ENCODE data around the gene CYP2U1. TPM values are rescaled to one million over a fixed set of nuclear protein-coding genes. Genes with fewer than 3 reads are reported as not detected.

Gene CYP2U1
- total and polyA plus RNA-seq, 2 donors, result 8.9 to 16.4 TPM

DNA sequence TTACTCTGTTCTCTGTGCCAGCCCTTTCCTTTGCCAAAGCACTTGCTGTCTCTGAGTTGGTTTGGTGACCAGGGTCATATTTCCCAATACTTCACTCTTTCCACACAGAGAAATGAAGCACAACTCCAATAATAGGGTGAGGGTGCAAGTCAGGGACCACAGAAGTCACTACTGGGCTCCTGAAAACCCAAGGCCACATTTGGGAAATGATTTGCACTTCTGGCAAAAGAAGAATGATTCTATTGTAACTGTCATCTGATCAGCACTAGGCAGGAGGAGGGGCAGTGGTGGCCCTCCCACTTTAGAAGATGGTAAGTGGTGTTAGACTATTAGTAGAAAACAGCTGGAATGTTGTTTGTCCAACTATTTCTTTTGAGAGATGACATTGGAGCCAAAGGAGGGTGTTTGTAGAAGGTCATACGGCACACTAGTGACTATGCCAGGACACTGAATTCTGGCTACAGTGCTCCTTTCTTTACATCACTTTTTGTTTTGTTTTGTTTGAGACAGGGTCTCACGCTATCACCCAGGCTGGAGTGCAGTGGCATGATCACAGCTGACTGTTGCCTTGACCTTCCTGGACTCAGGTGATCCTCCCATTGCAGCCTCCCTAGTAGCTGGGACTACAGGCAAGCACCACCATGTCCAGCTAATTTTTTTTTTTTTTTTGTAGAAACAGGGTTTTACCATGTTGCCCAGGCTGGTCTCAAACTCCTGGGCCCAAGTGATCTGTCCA, 47.5 kb downstream of the CYP2U1 start:
- H3K4me1 ChIP-seq (ENCODE audit: insufficient read depth), result no peaks in the 10 kb centered on the region
- H3K36me3 ChIP-seq (ENCODE audit: insufficient read depth), result no peaks in the 10 kb centered on the region

DNA sequence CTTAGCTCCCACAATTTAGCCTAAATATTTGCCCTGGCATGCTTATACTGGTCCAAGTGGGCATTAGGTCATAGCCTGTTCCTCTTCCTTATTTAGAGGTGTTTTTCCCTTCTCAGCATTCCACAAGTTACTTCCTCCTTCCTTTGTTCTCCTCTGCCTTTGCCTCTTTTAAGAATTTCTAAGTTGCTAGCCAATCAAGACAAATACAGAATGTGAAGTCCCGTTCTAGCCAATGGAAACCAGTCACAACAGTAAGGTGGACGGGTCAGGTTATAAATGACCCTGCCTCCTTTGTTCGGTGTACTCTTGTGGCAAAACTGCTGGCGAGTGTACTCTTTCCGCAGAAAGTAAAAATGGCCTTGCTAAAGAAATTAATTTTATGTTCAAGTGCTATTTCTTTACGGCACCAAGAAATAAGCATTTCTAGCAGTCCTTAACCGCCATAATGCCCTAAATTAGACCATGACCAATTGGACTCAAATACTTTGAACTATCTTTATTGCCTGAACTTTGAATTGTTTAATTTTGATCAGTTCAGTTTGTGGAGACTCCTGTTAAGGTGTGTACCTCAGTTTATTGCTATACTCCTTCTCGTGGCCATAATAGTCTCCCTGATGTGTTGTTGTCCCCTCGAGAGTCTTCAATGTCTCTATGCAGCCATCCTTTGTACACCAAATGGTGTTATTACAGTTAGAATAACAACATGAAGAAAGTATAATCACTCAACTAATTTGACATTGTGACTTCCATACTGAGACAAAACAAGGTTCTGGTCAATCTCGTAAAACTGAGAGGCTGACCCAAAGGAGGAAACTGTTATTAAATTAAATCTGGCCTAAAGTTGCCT, 56.8 kb downstream of the CYP2U1 start:
- no peaks in the 10 kb centered on the region for H3K36me3 ChIP-seq (ENCODE audit: insufficient read depth)
- no peak for DNase-seq (ENCODE audit: extremely low spot score)
- 82% methylated on average over 10 of the region's 10 CpGs for WGBS
- no peak overlapping the region for H3K4me3 ChIP-seq (ENCODE audit: low read depth, low read length)
- no peaks in the 10 kb centered on the region for H3K4me1 ChIP-seq (ENCODE audit: insufficient read depth)
- H3K27ac ChIP-seq (ENCODE audit: low read depth), result no peak overlapping the region

More for the DNA sequence above, 47.5 kb downstream of the CYP2U1 start:
- no peak for DNase-seq (ENCODE audit: extremely low spot score)
- WGBS, result 88% methylated on average over 2 of the region's 2 CpGs
- H3K27ac ChIP-seq (ENCODE audit: low read depth), result no peak overlapping the region
- H3K4me3 ChIP-seq (ENCODE audit: low read depth, low read length), result no peak overlapping the region

GRCh38 chr4:107988763-107989035, 57.4 kb downstream of the CYP2U1 start:
- no peaks in the 10 kb centered on the region for H3K4me1 ChIP-seq (ENCODE audit: insufficient read depth)
- 63% methylated on average over 5 of the region's 5 CpGs for WGBS
- H3K27ac ChIP-seq (ENCODE audit: low read depth), result no peak overlapping the region
- no peaks in the 10 kb centered on the region for H3K36me3 ChIP-seq (ENCODE audit: insufficient read depth)
- no peak for DNase-seq (ENCODE audit: extremely low spot score)
- no peak overlapping the region for H3K4me3 ChIP-seq (ENCODE audit: low read depth, low read length)

DNA sequence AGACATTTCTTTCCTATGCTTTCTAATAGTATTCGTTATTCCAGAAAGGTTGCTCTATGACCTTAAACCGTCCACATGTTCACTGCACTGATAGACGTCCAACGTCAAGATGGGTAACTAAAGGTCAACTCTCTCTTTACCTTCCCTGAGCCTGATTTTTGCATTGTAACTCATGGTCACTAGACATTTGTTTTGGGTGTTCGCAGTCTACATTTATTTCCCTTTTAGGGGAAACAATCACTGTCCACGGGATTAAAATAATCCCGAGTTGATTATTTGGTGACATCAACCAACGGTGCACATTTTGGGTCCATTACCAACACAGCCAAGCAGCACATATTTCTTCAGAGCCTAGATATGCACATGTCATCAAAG, 57.8 kb downstream of the CYP2U1 start:
- H3K36me3 ChIP-seq (ENCODE audit: insufficient read depth), result no peaks in the 10 kb centered on the region
- H3K4me3 ChIP-seq (ENCODE audit: low read depth, low read length), result peak overlapping the region; percentile 88
- no peaks in the 10 kb centered on the region for H3K4me1 ChIP-seq (ENCODE audit: insufficient read depth)
- WGBS, result 8% methylated on average over 8 of the region's 8 CpGs
- H3K27ac ChIP-seq (ENCODE audit: low read depth), result no peak overlapping the region
- DNase-seq (ENCODE audit: extremely low spot score), result no peak

DNA sequence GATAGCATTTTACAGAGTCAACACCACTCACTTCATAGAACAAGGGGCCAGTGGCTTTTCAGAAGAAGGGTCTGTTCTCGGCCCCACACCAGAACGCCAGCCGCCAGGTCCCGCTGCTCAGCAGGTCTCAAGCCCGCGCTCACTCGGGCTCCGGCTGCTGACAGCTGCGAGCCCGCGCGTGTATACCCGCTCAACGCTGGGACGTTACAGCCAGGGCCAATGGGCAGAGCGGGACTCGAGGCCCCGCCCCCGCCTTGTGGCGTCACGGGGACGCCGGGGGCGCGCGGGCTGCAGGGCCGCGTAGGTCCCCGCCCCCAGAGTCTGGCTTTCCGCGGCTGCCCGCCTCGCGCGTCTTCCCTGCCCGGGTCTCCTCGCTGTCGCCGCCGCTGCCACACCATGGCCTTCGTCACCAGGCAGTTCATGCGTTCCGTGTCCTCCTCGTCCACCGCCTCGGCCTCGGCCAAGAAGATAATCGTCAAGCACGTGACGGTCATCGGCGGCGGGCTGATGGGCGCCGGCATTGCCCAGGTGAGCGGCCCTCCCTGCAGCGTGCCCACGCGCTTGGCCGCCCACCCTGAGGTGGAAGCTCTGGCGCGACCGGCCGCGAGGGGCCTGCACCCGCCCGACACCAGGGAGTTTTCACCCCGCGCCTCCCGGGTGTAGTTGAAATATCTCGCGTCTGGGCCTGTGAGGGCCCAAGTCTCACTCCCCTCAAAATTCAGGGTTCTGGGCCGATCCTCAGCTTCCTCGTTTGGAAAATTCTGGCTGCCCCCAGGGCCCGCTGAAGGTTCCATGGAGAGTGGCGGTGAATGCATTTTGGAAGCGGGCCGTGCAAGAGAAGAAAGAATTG, 58.4 kb downstream of the CYP2U1 start, which contains the start of gene HADH:
Gene HADH (plus strand): TSS at position 353 of the 850 bp plus-strand sequence. CDS start 44 bp downstream, at position 397.
- no peaks in the 10 kb centered on the region for H3K36me3 ChIP-seq (ENCODE audit: insufficient read depth)
- H3K4me1 ChIP-seq (ENCODE audit: insufficient read depth), result no peaks in the 10 kb centered on the region
- peak; percentile 69 for DNase-seq (ENCODE audit: extremely low spot score)
- peak within 1 kb of the TSS; percentile 88 for H3K4me3 ChIP-seq (ENCODE audit: low read depth, low read length)
- peak within 1 kb of the TSS; percentile 84 for H3K27ac ChIP-seq (ENCODE audit: low read depth)
- WGBS, result under 1% methylated on average over 78 of the region's 78 CpGs

GRCh38 chr4:107991945-107992630, 60.7 kb downstream of the CYP2U1 start:
- no peak overlapping the region for H3K27ac ChIP-seq (ENCODE audit: low read depth)
- no peak for DNase-seq (ENCODE audit: extremely low spot score)
- no peak overlapping the region for H3K4me3 ChIP-seq (ENCODE audit: low read depth, low read length)
- WGBS, result 68% methylated on average over 3 of the region's 3 CpGs
- H3K4me1 ChIP-seq (ENCODE audit: insufficient read depth), result no peaks in the 10 kb centered on the region
- no peaks in the 10 kb centered on the region for H3K36me3 ChIP-seq (ENCODE audit: insufficient read depth)

DNA sequence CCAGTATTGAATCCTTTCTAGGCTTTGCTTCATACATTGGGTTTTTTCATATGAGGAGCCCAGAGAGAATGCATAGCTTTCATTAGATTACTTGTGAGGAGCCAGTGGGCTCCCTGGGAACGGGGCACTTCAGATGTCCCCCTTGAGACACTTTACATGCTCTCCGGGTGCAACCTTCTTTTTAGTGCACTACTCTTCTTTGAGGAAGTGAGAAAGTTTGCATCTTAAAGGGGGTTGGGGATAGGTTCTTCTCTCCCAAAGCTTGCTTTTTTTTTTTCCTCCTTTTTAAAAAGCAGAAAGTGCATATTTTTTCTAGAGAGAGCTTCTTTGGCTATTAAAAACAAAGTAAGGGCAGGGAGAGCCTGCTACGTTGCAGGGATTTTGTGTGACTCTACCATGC, 62.6 kb downstream of the CYP2U1 start:
- H3K4me1 ChIP-seq (ENCODE audit: insufficient read depth), result no peaks in the 10 kb centered on the region
- 73% methylated on average over 3 of the region's 3 CpGs for WGBS
- H3K27ac ChIP-seq (ENCODE audit: low read depth), result no peak overlapping the region
- no peak for DNase-seq (ENCODE audit: extremely low spot score)
- no peaks in the 10 kb centered on the region for H3K36me3 ChIP-seq (ENCODE audit: insufficient read depth)
- H3K4me3 ChIP-seq (ENCODE audit: low read depth, low read length), result no peak overlapping the region

GRCh38 chr4:107994894-107995293, 63.5 kb downstream of the CYP2U1 start:
- no peak for DNase-seq (ENCODE audit: extremely low spot score)
- Histone ChIP-seq H3K36me3 (ENCODE audit: insufficient read depth) (no peaks in the 10 kb centered on the region), H3K4me3 (ENCODE audit: low read depth, low read length) (no peak overlapping the region), H3K4me1 (ENCODE audit: insufficient read depth) (no peaks in the 10 kb centered on the region), H3K27ac (ENCODE audit: low read depth) (no peak overlapping the region)

- 56% methylated on average over 5 of the region's 5 CpGs for WGBS
- Histone ChIP-seq H3K36me3 (ENCODE audit: insufficient read depth) (no peaks in the 10 kb centered on the region), H3K27ac (ENCODE audit: low read depth) (no peak overlapping the region), H3K4me3 (ENCODE audit: low read depth, low read length) (no peak overlapping the region), H3K4me1 (ENCODE audit: insufficient read depth) (no peaks in the 10 kb centered on the region)
- DNase-seq (ENCODE audit: extremely low spot score), result no peak
These were observed 65.8 kb downstream of the CYP2U1 start for GRCh38 chr4:107996949-107997788.

DNA sequence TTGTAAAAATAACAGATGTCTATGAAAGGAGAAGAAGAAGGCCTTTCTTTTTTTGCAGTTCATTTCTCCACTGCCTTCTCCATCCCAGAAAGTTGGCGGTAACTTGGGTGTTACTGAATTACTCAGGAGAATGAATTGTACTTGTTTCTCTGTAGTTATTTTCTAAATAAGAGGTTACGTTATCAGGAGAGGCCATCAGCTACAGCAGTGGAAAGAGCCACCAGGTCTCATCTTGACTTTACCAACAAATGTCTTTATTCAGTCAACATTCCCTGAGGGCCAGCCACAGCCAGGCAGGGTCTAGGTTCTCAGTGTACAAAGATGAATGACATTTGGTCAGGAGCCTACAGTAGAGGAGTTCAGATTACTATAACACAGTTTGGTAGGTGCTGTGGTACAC, 66.4 kb downstream of the CYP2U1 start:
- Histone ChIP-seq H3K4me1 (ENCODE audit: insufficient read depth) (no peaks in the 10 kb centered on the region), H3K36me3 (ENCODE audit: insufficient read depth) (no peaks in the 10 kb centered on the region), H3K27ac (ENCODE audit: low read depth) (no peak overlapping the region), H3K4me3 (ENCODE audit: low read depth, low read length) (no peak overlapping the region)
- WGBS, result 93% methylated on average over 2 of the region's 2 CpGs
- DNase-seq (ENCODE audit: extremely low spot score), result no peak

GRCh38 chr4:107999932-108000539, 68.7 kb downstream of the CYP2U1 start:
- no peaks in the 10 kb centered on the region for H3K4me1 ChIP-seq (ENCODE audit: insufficient read depth)
- 94% methylated on average over 2 of the region's 2 CpGs for WGBS

GRCh38 chr4:108001540-108002135, 70.3 kb downstream of the CYP2U1 start:
- 73% methylated on average over 3 of the region's 3 CpGs for WGBS
- Histone ChIP-seq H3K27ac (ENCODE audit: low read depth) (no peak overlapping the region), H3K4me3 (ENCODE audit: low read depth, low read length) (no peak overlapping the region), H3K36me3 (ENCODE audit: insufficient read depth) (no peaks in the 10 kb centered on the region), H3K4me1 (ENCODE audit: insufficient read depth) (no peaks in the 10 kb centered on the region)
- DNase-seq (ENCODE audit: extremely low spot score), result no peak

More at GRCh38 chr4:107999932-108000539, 68.7 kb downstream of the CYP2U1 start:
- no peaks in the 10 kb centered on the region for H3K36me3 ChIP-seq (ENCODE audit: insufficient read depth)
- no peak for DNase-seq (ENCODE audit: extremely low spot score)
- H3K4me3 ChIP-seq (ENCODE audit: low read depth, low read length), result no peak overlapping the region
- no peak overlapping the region for H3K27ac ChIP-seq (ENCODE audit: low read depth)
